HCT116 (cell line): ENCODE results near the gene TLN1. TPM values are rescaled to one million over a fixed set of nuclear protein-coding genes. Genes with fewer than 3 reads are reported as not detected.
A peak's percentile ranks its signal among the peaks of the same experiment; 100 is the strongest.

Experiments
- ATAC-seq: fragments of 200-7000 bp; cut with Tn5 transposase; 2 replicates; pipeline ENCODE4 v1.9.1; 2020; ENCODE audit warnings: mild to moderate bottlenecking, moderate library complexity
- BruUV-seq: library from RNA; stranded (reverse); fragments of 400-500 nt; replicated peaks from 2 replicates; lab custom pipeline; 2021; lab: Mats Ljungman, UMichigan
- CTCF ChIA-PET: fragments of 300-600 bp; sonication (Branson Sonifier 250); formaldehyde crosslinking; loops from one replicate; lab custom pipeline; 2021; ENCODE audit warnings: antibody characterized with exemption; lab: Charles Lee
- POLR2A ChIA-PET: fragments of 300-600, 350-600 bp; sonication (Branson Sonifier 250); formaldehyde crosslinking; loops from one replicate; lab custom pipeline; 2021; ENCODE audit warnings: antibody characterized with exemption; lab: Charles Lee
- RAD21 ChIA-PET, 2 experiments: fragments of 300-600 bp; sonication (Branson Sonifier 250); formaldehyde crosslinking; loops; one replicate each; lab custom pipeline; 2023; ENCODE audit warnings: low total read pairs in 2 of 2; ENCODE audit not compliant: uncharacterized antibody in 2 of 2, unreplicated experiment in 2 of 2, low non-redundant PET in 1 of 2; lab: Charles Lee
- DNase-seq: peaks from one replicate; pipeline ENCODE4 v3.0.0-alpha.2; 2010; ENCODE audit warnings: low read depth, low spot score
- H2AFZ ChIP-seq: fragments of 200-600 bp; shearing (Covaris generic), sonication (generic); 2 replicates; pipeline ENCODE4 v1.6.1; 2017; ENCODE audit warnings: low read depth, mixed run types, mixed read lengths, antibody characterized with exemption, low read length; ENCODE audit not compliant: poor library complexity, severe bottlenecking
- H3K27ac ChIP-seq: 2 replicates; pipeline ENCODE4 v1.5.1; 2012; ENCODE audit warnings: low read depth, low read length
- H3K27me3 ChIP-seq: fragments of 200-600 bp; sonication (generic); 2 replicates; pipeline ENCODE4 v1.6.1; 2016; ENCODE audit warnings: mixed run types, low read length, mixed read lengths; ENCODE audit not compliant: insufficient read depth
- H3K36me3 ChIP-seq, 2 experiments: fragments of 200-500 bp in 1 of 2; fragments of 200-600 bp in 1 of 2; sonication (Bioruptor generic) in 1 of 2; sonication (generic) in 1 of 2; 2 replicates each; pipeline versions ENCODE4 v1.5.1 to v1.6.1; 2014 to 2016; ENCODE audit warnings: low read length in 2 of 2, inconsistent platforms in 1 of 2, mixed read lengths in 1 of 2, mixed run types in 1 of 2; ENCODE audit not compliant: insufficient read depth in 2 of 2, control insufficient read depth in 1 of 2
- H3K4me1 ChIP-seq, 2 experiments: fragments of 200-600 bp in 1 of 2; sonication (generic) in 1 of 2; 2 replicates each; pipeline versions ENCODE4 v1.5.1 to v1.6.1; 2012 to 2017; ENCODE audit warnings: low read length in 2 of 2, inconsistent platforms in 1 of 2, mild to moderate bottlenecking in 1 of 2, mixed read lengths in 1 of 2, mixed run types in 1 of 2, moderate library complexity in 1 of 2; ENCODE audit not compliant: insufficient read depth in 2 of 2, control insufficient read depth in 1 of 2
- H3K4me2 ChIP-seq: fragments of 200-600 bp; sonication (generic); 2 replicates; pipeline ENCODE4 v1.6.1; 2017; ENCODE audit warnings: mixed run types, low read length, mixed read lengths
- H3K4me3 ChIP-seq, 2 experiments: fragments of 200-600 bp in 1 of 2; sonication (generic) in 1 of 2; replicated peaks in 1 of 2; 2 replicates each; pipeline ENCODE4 v1.5.1; 2011 to 2016; ENCODE audit warnings: low read length in 2 of 2, control low read depth in 1 of 2, low read depth in 1 of 2, mild to moderate bottlenecking in 1 of 2, mixed read lengths in 1 of 2, mixed run types in 1 of 2
- H3K79me2 ChIP-seq: fragments of 200-600 bp; sonication (generic); 2 replicates; pipeline ENCODE4 v1.6.1; 2017; ENCODE audit warnings: mild to moderate bottlenecking, mixed run types, low read length, moderate library complexity, mixed read lengths; ENCODE audit not compliant: insufficient read depth
- H3K9ac ChIP-seq: fragments of 200-600 bp; sonication (generic); 2 replicates; pipeline ENCODE4 v1.6.1; 2016; ENCODE audit warnings: low read length, mixed read lengths
- H3K9me2 ChIP-seq: fragments of 200-600 bp; sonication (generic), shearing (Covaris generic); 2 replicates; pipeline ENCODE4 v1.6.1; 2017; ENCODE audit warnings: mixed run types, mild to moderate bottlenecking, moderate library complexity; ENCODE audit not compliant: insufficient read depth
- H3K9me3 ChIP-seq, 2 experiments: fragments of 200-500 bp in 1 of 2; fragments of 200-600 bp in 1 of 2; sonication (Bioruptor generic) in 1 of 2; sonication (generic) in 1 of 2; 2 replicates each; pipeline ENCODE4 v1.6.1; 2014 to 2017; ENCODE audit warnings: low read length in 2 of 2, mixed read lengths in 2 of 2, inconsistent platforms in 1 of 2, low read depth in 1 of 2, mild to moderate bottlenecking in 1 of 2, mixed run types in 1 of 2, moderate library complexity in 1 of 2; ENCODE audit not compliant: control insufficient read depth in 1 of 2, insufficient read depth in 1 of 2
- H4K20me1 ChIP-seq: fragments of 200-600 bp; sonication (generic), shearing (Covaris generic); 2 replicates; pipeline ENCODE4 v1.6.1; 2017; ENCODE audit warnings: mixed run types, mild to moderate bottlenecking, moderate library complexity; ENCODE audit not compliant: insufficient read depth
- ATF3 ChIP-seq: IDR thresholded peaks from 2 replicates; pipeline ENCODE4 v1.6.1; 2012
- CBX3 ChIP-seq: IDR thresholded peaks from 2 replicates; pipeline ENCODE4 v1.6.1; 2012; ENCODE audit warnings: low read depth
- CEBPB ChIP-seq: IDR thresholded peaks from 2 replicates; pipeline ENCODE4 v1.6.1; 2012; ENCODE audit warnings: low read depth
- CTCF ChIP-seq, 3 experiments: fragments of 200-600 bp in 1 of 3; sonication (generic) in 1 of 3; IDR thresholded peaks in 2 of 3; conservative IDR thresholded peaks in 1 of 3; 2 replicates each; pipeline ENCODE4 v1.5.1; 2012 to 2017; ENCODE audit warnings: low read depth in 2 of 3, low read length in 2 of 3, antibody characterized with exemption in 1 of 3, borderline replicate concordance in 1 of 3, control low read depth in 1 of 3, mild to moderate bottlenecking in 1 of 3, mixed read lengths in 1 of 3, mixed run types in 1 of 3, moderate library complexity in 1 of 3; ENCODE audit not compliant: insufficient read depth in 1 of 3
- ELF1 ChIP-seq: IDR thresholded peaks from 2 replicates; pipeline ENCODE4 v1.6.1; 2012; ENCODE audit warnings: low read depth, borderline replicate concordance
- EZH2phosphoT487 ChIP-seq: fragments of 200-600 bp; IDR thresholded peaks from 2 replicates; pipeline ENCODE4 v1.6.1; 2018; ENCODE audit warnings: antibody characterized with exemption, borderline replicate concordance
- JUND ChIP-seq: IDR thresholded peaks from 2 replicates; pipeline ENCODE4 v1.6.1; 2012
- POLR2A ChIP-seq: IDR thresholded peaks from 2 replicates; pipeline ENCODE4 v1.7.0; 2011; ENCODE audit warnings: borderline replicate concordance; ENCODE audit not compliant: insufficient read depth, insufficient read length; ENCODE audit errors: extremely low read depth
- POLR2AphosphoS5 ChIP-seq: IDR thresholded peaks from 2 replicates; pipeline ENCODE4 v1.6.1; 2011; ENCODE audit warnings: mild to moderate bottlenecking, low read depth, low read length, moderate library complexity
- RAD21 ChIP-seq: IDR thresholded peaks from 2 replicates; pipeline ENCODE4 v1.6.1; 2012; ENCODE audit warnings: low read depth, mild to moderate bottlenecking
- SIN3A ChIP-seq: IDR thresholded peaks from 2 replicates; pipeline ENCODE4 v1.6.1; 2012; ENCODE audit warnings: low read depth
- SP1 ChIP-seq: IDR thresholded peaks from 2 replicates; pipeline ENCODE4 v1.6.1; 2012; ENCODE audit warnings: low read depth
- SRF ChIP-seq: IDR thresholded peaks from 2 replicates; pipeline ENCODE4 v1.6.1; 2012; ENCODE audit warnings: low read depth
- ZBTB33 ChIP-seq: IDR thresholded peaks from 2 replicates; pipeline ENCODE4 v1.6.1; 2011; ENCODE audit warnings: mild to moderate bottlenecking, low read length, moderate library complexity; ENCODE audit not compliant: insufficient replicate concordance; ENCODE audit errors: extremely low read depth
- ZFX ChIP-seq: fragments of 450-650 bp; IDR thresholded peaks from 2 replicates; pipeline ENCODE4 v1.6.1; 2017
- intact Hi-C: fragments of 100-400 bp; cut with micrococcal nuclease; formaldehyde crosslinking; loops from 2 replicates; pipeline ENCODE4 v1.10.0; 2022
- total RNA-seq: library from RNA; stranded (reverse); gene quantifications from one replicate; pipeline ENCODE4 v1.2.1, GENCODE V29; 2021; ENCODE audit not compliant: unreplicated experiment

Gene TLN1
- total RNA-seq, 1 experiment from 2014 or later: 144 TPM

GRCh38 chr9:35758475-35759050 lies 26.6 kb upstream of the TLN1 start (continued):
- TF ChIP-seq ZBTB33 (no peak), SP1 (no peak), CTCF (IDR thresholded peaks at IDR 0.05 in 2 of 3, conservative IDR thresholded peaks at IDR 0.05 in 1 of 3; ENCODE audit: borderline replicate concordance in 1 of 3, insufficient read depth in 1 of 3, low read depth in 2 of 3, low read length in 2 of 3) (no peak), SIN3A (no peak)

GRCh38 chr9:35757892-35758275 lies 25.9 kb upstream of the TLN1 start:
- TSS peak; percentile 33 for BruUV-seq
- POLR2A ChIA-PET: interaction anchor here (2.1 kb wide), 1 partner anchor 8 kb away, joined by 5 read pairs; the partner anchor contains the start of genes GBA2 and RGP1
- Histone ChIP-seq H3K4me2 (peak overlapping the region; percentile 81), H3K9me3 (no peaks in the 10 kb centered on the region), H3K36me3 (peaks cover 6 to 8% of the 10 kb centered on the region in 2 experiments; a peak in 3 of 4 replicates), H3K4me3 (peak overlapping the region; percentile 81 to 83), H3K27me3 (no peaks in the 10 kb centered on the region), H3K27ac (peak overlapping the region; percentile 88; the same call in 1 of the 2 replicates), H4K20me1 (no peaks in the 10 kb centered on the region), H2AFZ (no peak overlapping the region), H3K9me2 (no peaks in the 10 kb centered on the region), H3K79me2 (peaks cover 42% of the 10 kb centered on the region), H3K4me1 (peaks cover 10 to 25% of the 10 kb centered on the region in 2 experiments; a peak in 3 of 4 replicates), H3K9ac (peak overlapping the region; percentile 89)
- intact Hi-C loops: no loop called here
- DNase-seq (no peak), ATAC-seq (no peak)
- CTCF ChIA-PET: no interaction called here
- RAD21 ChIA-PET: no interaction called here
- TF ChIP-seq POLR2A: no peak
- no peak for TF ChIP-seq POLR2AphosphoS5
- no peak for TF ChIP-seq ELF1
- TF ChIP-seq SIN3A: no peak
- no peak for TF ChIP-seq ZFX
- TF ChIP-seq CTCF (IDR thresholded peaks at IDR 0.05 in 2 of 3, conservative IDR thresholded peaks at IDR 0.05 in 1 of 3; ENCODE audit: borderline replicate concordance in 1 of 3, insufficient read depth in 1 of 3, low read depth in 2 of 3, low read length in 2 of 3): no peak
- no peak for TF ChIP-seq SRF
- no peak for TF ChIP-seq ATF3
- TF ChIP-seq JUND: no peak
- no peak for TF ChIP-seq SP1
- TF ChIP-seq CEBPB: no peak
- no peak for TF ChIP-seq EZH2phosphoT487
- TF ChIP-seq RAD21: no peak
- no peak for TF ChIP-seq CBX3
